SJCRH30 (cell line): ENCODE measurements around the gene NCR3LG1. TPM values are rescaled to one million over a fixed set of nuclear protein-coding genes. Genes with fewer than 3 reads are reported as not detected.
A peak's percentile ranks its signal among the peaks of the same experiment; 100 is the strongest.

Source experiments
- DNase-seq, 2 experiments: peaks; one replicate each; pipeline ENCODE4 v3.0.0-alpha.2; 2015 to 2020
- H3K27ac ChIP-seq: fragments of 250-450 bp; sonication (Bioruptor Pico); 2 replicates; pipeline ENCODE4 v1.5.1; 2020; ENCODE audit warnings: mild to moderate bottlenecking, moderate library complexity
- H3K27me3 ChIP-seq: fragments of 250-450 bp; sonication (Bioruptor Pico); 2 replicates; pipeline ENCODE4 v1.5.1; 2020; ENCODE audit warnings: mild to moderate bottlenecking, moderate library complexity
- H3K36me3 ChIP-seq: fragments of 250-450 bp; sonication (Bioruptor Pico); 2 replicates; pipeline ENCODE4 v1.5.1; 2020; ENCODE audit warnings: mild to moderate bottlenecking, moderate library complexity
- H3K4me1 ChIP-seq: fragments of 250-450 bp; sonication (Bioruptor Pico); 2 replicates; pipeline ENCODE4 v1.5.1; 2020; ENCODE audit warnings: mild to moderate bottlenecking, moderate library complexity
- H3K4me3 ChIP-seq: fragments of 250-450 bp; sonication (Bioruptor Pico); 2 replicates; pipeline ENCODE4 v1.5.1; 2020; ENCODE audit warnings: mild to moderate bottlenecking, moderate library complexity
- H3K9me3 ChIP-seq: fragments of 250-450 bp; sonication (Bioruptor Pico); replicated peaks from 2 replicates; pipeline ENCODE4 v1.5.1; 2020; ENCODE audit warnings: mild to moderate bottlenecking, moderate library complexity
- total RNA-seq: library from RNA; depleted of rRNA; stranded (reverse); fragments of >200 nt; shearing (Covaris generic); gene quantifications from 2 replicates; pipeline ENCODE4 v1.2.3, GENCODE V29; 2014

The NCR3LG1 gene
- total RNA-seq, 1 experiment from 2014 or later: 8.1 TPM

DNA sequence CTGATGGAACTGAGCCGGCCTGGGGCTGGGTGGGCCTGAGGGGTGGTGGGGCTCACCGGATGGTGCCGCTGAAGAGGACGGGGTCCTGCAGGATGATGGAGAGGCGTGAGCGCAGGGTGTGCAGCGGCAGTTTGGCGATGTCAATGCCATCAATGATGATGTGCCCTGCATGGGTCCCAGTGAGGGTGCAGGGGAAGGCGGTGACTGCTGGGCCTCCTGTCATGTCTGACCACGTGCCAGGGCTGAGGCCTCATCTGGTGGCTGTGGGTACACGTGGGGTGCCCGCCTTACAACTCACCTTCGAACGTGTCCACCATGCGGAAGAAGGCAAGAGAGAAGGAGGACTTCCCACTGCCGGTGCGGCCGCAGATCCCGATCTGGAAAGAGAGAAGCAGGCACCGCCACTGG, 44.0 kb downstream of the NCR3LG1 start:
- Histone ChIP-seq H3K9me3 (no peaks in the 10 kb centered on the region), H3K4me3 (no peak overlapping the region), H3K4me1 (no peaks in the 10 kb centered on the region), H3K36me3 (no peaks in the 10 kb centered on the region), H3K27ac (no peak overlapping the region), H3K27me3 (no peaks in the 10 kb centered on the region)
- no peak for DNase-seq

DNA sequence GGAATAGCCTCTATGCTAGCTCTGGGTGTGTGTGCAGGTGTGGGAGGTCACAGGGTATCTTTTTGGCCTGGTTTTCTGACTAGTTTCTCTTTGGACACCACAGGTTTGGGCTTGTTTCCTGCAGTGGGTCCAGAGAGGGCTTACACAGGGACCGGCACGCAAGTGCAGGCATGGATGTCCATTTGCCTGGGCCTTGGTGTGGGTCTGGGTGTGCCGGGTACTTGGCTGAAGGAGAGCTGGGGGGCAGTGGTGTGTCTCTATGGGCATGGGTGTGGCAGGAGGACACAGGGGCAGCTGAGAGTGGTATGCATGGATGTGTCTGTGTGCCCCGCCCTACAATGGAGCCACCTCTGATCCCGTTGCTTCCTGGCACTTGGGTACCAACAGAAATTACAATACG, 44.4 kb downstream of the NCR3LG1 start:
- H3K4me3 ChIP-seq: no peak overlapping the region
- no peak for DNase-seq

DNA sequence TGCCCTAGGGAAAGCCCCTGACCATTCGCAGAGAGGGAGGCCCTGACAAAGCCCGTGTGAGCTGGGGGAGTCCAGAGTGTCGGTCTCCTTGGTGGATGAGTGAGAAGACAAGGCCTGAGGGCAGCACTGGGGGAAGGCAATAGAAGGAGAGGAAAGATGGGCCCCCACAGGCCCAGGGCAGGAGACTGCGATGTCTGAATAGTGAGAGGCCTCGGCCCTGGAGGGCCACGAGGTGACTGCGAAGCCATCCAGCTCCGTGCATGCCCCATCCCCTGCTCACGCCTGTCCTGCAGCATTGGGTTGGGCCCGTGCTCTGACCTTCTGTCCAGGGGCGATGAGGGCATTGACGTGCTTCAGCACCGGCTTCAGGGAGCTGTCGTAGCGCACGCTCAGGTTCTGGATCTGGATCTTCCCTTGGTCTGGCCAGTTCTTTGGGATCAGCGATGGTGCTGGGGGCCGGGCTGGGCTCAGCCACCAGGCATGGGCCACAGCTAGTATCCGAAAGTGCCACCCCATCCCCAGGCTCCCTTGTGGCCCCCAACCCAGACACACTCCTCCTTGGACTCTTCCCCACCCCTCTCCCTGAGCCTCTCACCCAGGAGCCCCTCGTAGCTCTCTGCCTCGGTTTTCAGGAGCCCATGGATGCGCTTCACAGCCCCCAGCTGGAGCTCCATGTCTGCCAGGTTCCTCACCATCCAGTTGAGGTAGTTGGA, 45.2 kb downstream of the NCR3LG1 start:
- DNase-seq: no peak
- H3K4me1 ChIP-seq: no peaks in the 10 kb centered on the region
- no peaks in the 10 kb centered on the region for H3K27me3 ChIP-seq
- no peak overlapping the region for H3K4me3 ChIP-seq
- no peaks in the 10 kb centered on the region for H3K36me3 ChIP-seq
- H3K27ac ChIP-seq: no peak overlapping the region
- H3K9me3 ChIP-seq: no peaks in the 10 kb centered on the region

More for the DNA sequence above, 44.4 kb downstream of the NCR3LG1 start:
- Histone ChIP-seq H3K27ac (no peak overlapping the region), H3K27me3 (no peaks in the 10 kb centered on the region), H3K36me3 (no peaks in the 10 kb centered on the region), H3K9me3 (no peaks in the 10 kb centered on the region), H3K4me1 (no peaks in the 10 kb centered on the region)

DNA sequence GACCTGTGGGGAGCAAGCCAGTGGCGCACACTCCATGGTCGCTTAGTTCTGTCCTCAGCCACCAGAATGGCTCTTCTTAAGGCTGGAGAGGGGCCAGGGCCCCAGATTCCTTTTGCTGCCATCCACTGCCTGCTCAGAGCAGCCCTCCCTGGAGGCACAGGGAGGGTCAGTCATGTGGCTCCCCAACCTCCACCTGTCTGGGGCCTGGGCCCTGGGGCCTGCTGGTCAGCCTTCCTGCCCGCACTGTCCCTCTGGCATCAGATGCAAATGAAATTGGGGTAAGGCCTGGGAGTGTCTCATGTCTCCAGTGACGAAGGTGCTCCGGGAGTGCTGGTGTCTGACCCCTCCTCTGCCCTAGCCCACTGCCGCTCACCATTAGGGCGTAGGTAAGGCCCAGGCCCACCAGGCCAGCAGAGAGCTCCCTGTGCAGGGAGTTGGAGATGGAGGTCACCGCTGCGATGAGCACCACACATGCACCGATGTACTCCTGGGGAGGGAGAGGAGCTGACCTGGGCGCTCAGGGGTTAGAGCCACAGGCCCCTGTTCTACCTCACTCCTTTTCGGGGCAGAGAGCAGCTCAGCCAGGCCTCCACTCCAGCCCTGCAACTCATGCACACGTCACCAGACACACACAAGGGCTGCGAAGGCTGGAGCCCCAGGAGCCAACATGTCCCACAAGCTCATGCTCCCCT, 45.9 kb downstream of the NCR3LG1 start:
- Histone ChIP-seq H3K27ac (no peak overlapping the region), H3K4me3 (no peak overlapping the region), H3K9me3 (no peaks in the 10 kb centered on the region), H3K27me3 (no peaks in the 10 kb centered on the region), H3K4me1 (no peaks in the 10 kb centered on the region), H3K36me3 (no peaks in the 10 kb centered on the region)
- no peak for DNase-seq

DNA sequence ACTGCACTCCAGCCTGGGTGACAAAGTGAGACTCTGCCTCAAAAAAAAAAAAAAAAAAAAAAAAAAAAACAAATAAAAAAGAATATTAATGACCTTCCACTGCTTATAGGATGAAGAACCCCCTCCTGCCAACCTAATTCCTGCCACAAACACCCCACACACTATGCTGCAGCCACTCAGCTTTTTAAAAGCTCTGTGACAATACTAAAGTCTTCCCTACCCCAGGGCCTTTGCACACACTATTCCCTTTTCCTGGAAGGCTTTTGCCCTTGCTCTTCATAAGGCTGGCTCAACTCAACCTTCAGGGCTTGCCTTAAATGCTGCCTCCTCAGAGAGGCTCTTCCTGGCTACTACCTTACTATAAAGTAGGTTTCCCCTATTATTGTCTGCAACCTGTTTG, 47.6 kb downstream of the NCR3LG1 start:
- Histone ChIP-seq H3K36me3 (no peaks in the 10 kb centered on the region), H3K27me3 (no peaks in the 10 kb centered on the region), H3K27ac (no peak overlapping the region), H3K9me3 (no peaks in the 10 kb centered on the region), H3K4me3 (no peak overlapping the region), H3K4me1 (peaks cover 7% of the 10 kb centered on the region)
- DNase-seq: no peak

DNA sequence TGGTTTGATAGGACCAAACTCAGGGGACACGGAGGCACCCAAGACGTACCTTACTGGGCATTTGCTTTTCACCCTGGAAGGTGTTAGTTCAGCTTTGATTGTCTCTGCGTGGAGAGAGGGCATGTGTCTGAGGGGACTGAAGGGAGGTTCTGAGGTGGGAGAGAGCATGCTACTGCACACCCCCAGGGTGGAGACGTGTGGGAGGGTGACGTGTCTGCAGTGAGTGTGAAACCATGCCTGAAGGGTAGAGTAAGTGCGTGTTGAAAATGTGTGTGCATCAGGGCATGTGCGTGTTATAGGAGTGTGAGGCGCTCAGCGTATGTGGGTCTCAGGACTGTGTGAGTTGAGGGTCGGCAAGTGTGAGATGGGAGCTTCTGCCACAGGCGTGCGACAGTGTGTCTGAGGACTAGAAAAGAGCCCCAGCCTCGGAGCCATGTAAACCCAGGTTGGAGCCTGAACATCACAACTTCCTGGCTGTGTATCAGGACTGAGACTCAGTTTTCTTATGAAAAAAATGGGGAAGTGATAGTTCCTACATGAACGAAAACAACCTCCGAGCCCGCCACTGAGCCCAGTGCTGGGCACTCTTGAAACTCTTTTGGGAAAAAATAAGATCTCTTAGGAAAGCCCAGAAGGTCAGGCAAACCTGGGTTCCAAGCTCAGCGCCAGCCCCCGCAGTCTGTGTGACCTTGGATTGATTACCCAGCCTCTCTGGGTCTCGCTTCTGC, 48.6 kb downstream of the NCR3LG1 start:
- Histone ChIP-seq H3K9me3 (no peaks in the 10 kb centered on the region), H3K27me3 (no peaks in the 10 kb centered on the region), H3K4me1 (peaks cover 14% of the 10 kb centered on the region), H3K27ac (no peak overlapping the region), H3K36me3 (no peaks in the 10 kb centered on the region), H3K4me3 (no peak overlapping the region)
- DNase-seq: no peak

DNA sequence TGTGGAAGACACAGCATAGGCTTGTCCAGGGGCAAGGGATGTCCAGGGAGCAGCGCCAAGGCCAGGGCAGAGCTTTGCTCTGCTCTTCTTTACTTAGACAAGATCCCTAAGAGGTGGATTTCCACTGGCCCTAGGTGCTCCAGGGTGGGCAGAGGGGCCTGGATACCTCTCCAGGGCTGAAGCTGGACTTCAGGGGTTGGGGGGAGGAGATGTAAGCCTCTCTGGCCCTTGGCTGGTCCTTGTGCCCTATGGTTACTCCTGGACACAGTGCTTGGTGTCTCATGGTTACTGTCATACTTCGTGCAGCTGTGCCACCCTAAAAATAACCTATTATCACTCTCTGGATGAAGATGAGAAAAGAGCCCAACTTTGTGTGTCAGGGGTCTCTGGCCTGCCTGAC, 49.7 kb downstream of the NCR3LG1 start:
- Histone ChIP-seq H3K36me3 (no peaks in the 10 kb centered on the region), H3K27ac (no peak overlapping the region), H3K9me3 (no peaks in the 10 kb centered on the region), H3K4me3 (no peak overlapping the region), H3K4me1 (peaks cover 21% of the 10 kb centered on the region), H3K27me3 (no peaks in the 10 kb centered on the region)
- no peak for DNase-seq

DNA sequence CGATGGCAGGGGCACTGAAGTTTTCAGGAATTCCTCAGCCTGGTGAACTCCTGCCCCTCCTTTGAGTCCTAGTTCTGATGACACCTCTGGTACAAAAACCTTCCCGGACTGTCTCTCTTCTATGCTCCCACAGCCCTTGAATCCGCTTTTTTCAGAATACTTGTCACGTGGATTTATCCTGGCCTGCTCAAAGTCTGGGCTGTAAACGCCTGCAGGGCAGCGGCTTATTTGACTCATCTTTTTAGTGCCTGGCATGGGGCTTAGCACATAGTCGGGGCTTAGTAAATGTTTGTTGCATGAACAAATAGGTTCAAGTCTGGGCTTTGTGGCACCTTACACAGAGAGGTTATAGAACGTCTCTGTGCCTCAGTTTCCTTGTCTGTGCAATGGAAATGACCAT, 50.2 kb downstream of the NCR3LG1 start:
- Histone ChIP-seq H3K27me3 (no peaks in the 10 kb centered on the region), H3K9me3 (no peaks in the 10 kb centered on the region), H3K27ac (no peak overlapping the region), H3K4me3 (no peak overlapping the region), H3K36me3 (no peaks in the 10 kb centered on the region), H3K4me1 (peaks cover 21% of the 10 kb centered on the region)
- DNase-seq: no peak

DNA sequence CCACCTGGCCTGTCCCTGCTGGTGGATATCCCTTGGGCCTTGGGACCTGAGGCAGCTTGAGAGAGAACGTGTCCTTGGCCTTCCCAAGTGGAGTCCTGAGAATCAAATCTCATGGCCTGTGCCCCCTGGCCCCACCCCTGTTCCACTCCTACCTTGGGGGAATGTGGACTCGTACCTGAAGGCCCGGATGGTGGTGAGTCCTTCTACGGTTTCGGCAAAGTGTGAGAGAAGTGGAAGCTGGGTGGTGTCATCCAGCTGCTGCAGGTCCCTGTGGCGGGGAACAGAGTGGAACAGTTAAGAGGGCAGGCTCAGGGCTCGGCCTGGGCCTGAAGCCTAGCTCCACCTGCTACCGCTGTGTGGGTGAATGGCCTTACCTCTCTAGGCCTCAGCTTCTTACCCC, 50.9 kb downstream of the NCR3LG1 start:
- Histone ChIP-seq H3K27me3 (no peaks in the 10 kb centered on the region), H3K27ac (no peak overlapping the region), H3K36me3 (no peaks in the 10 kb centered on the region), H3K4me3 (no peak overlapping the region), H3K9me3 (no peaks in the 10 kb centered on the region), H3K4me1 (peaks cover 21% of the 10 kb centered on the region)
- no peak for DNase-seq

DNA sequence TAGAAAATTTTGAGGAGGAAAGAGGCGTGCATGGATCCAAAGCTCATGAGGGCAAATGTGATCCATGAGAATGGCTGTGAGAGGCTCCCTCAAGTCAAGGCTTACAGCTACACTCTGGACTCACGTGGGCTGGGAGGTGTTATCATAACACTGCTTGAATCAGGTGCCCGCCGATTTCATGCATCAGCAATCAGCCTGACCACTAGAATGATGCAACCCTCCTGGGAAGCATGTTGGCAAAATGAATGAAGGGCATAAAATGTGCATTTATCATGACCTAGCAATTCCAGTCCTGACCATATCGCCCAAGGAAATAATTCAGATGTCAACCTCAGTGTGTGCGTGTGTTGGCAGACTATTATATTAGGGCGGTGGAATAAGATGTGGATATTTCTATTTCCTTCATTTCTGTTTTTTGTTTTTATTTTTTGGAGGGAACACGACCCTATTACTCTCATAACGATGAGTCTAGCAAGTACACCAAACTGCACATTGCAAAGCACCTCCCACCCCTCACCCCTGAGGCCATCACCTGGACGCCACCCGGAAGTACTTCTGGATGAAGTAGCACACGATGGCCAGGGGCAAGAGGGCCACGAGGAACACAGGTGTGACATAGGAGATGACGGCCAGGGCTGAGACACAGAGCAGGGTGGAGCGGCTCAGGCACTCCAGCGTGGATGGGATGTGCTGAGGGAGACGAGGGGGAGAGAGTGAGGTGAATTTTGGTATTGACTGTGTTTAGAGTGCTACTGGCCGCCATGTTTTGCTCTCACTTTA, 52.6 kb downstream of the NCR3LG1 start:
- Histone ChIP-seq H3K9me3 (no peaks in the 10 kb centered on the region), H3K36me3 (no peaks in the 10 kb centered on the region), H3K4me1 (peaks cover 21% of the 10 kb centered on the region), H3K4me3 (no peak overlapping the region), H3K27ac (no peak overlapping the region), H3K27me3 (no peaks in the 10 kb centered on the region)
- DNase-seq: peak; percentile 40 to 42

DNA sequence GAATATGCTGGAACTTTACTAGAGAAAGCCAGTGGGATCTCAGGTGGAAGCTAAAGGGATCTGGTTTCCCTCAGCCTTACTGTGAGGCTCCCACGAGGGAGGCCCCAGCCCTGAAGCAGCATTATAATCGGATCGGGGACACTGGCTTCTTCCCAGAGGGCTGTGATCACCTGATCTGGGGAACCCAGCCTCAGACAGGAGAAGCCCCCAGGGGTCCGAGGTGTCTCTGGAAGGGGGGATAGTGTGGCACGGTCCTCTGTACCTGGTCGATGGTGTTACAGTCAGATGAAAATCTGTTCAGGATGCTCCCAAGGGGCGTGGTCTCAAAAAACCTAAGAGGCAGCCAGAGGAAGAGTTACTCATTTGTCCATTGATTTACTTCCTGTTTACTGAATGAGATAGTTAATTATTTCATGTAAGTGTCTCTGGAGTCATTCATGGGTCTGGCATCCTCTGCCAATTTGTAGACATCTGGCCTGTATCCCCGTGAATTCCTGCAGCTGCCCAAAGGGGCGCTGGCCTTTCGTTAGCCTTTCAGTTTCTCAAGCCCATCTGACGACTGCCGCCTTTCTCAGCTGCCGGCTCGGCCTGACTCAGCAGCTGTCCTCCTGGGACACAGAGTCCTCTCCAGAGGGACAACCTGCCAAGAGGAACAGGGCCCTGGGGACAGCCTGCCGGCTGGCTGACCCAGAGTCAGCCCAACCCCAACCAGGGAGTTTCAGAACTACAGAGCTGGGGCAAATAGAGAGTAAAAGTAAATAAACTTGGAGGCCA, 53.8 kb downstream of the NCR3LG1 start:
- Histone ChIP-seq H3K27me3 (no peaks in the 10 kb centered on the region), H3K4me3 (no peak overlapping the region), H3K4me1 (peaks cover 21% of the 10 kb centered on the region), H3K27ac (no peak overlapping the region), H3K9me3 (no peaks in the 10 kb centered on the region), H3K36me3 (no peaks in the 10 kb centered on the region)
- peak; percentile 80 to 86 for DNase-seq

DNA sequence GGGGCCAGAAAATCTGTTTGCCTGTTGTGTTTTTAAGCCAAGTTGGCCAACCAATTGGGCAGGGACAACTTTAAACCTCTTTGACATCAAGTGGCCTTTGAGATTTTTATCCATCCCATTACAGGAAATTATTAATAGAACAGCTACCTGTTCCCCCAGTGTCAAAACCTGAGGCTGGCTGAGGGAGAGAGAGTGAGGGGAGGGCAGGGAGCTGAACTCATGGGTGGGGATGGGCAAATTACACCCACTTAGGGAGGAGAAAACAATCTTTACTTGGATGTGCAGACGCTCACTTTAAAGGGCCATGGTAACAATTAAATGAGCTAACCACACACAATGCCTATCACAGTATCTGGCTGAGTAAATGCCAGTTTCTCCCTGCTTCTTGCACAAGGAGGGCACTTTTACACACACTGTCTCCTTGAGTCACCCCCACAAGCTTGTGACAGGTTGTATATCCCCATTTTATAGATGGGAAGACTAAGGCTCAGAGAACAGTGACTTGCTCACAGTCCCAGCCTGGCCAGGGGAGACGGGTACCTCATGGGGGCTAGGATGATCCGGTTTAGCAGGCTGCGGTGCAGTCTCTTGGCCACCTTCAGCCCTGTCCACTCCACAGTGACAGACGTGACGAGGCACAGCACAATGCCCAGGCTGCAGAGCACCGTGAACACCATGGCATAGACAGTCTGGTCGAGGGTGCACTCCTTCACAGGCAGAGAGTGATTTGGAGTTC, 54.6 kb downstream of the NCR3LG1 start:
- Histone ChIP-seq H3K4me1 (peaks cover 21% of the 10 kb centered on the region), H3K27me3 (no peaks in the 10 kb centered on the region), H3K27ac (no peak overlapping the region), H3K4me3 (no peak overlapping the region), H3K9me3 (no peaks in the 10 kb centered on the region), H3K36me3 (no peaks in the 10 kb centered on the region)
- no peak for DNase-seq

DNA sequence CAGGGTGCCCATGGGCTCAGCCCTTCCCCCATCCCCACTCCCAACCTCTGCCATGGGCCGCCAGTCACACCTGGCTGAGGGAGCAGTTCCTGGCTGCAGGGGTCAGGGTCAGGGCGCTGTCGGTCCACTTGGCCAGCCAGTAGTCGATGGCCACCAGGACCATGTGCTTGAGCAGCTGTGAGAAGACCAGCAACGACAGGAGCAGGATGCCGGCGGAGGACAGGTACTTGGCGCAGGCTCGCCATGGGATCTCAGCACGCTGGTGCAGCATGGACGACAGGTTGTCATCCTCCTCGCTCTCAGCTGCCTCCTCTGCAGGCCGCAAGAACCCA, 55.2 kb downstream of the NCR3LG1 start:
- H3K36me3 ChIP-seq: no peaks in the 10 kb centered on the region
- DNase-seq: no peak
- no peak overlapping the region for H3K27ac ChIP-seq
- no peak overlapping the region for H3K4me3 ChIP-seq
- no peaks in the 10 kb centered on the region for H3K9me3 ChIP-seq
- no peaks in the 10 kb centered on the region for H3K27me3 ChIP-seq
- peaks cover 21% of the 10 kb centered on the region for H3K4me1 ChIP-seq

DNA sequence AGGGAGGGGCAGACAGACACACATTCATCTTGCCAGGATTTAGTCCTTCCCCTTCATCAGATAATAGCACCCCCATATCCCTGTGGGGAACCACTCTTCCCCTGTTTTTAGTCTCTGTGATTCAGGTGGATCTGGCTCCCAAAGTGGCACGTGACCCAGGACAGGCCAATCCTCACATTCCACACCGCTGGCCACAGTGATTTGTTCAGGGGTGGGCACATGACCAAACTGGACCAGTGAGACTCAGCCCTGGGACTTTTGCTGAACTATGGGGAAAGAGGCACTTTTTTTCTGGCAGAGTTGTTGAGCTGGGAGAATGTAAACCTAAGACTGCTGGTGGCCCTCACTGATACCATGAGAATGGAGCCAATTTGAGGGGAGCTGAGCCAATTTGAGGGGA, 56.0 kb downstream of the NCR3LG1 start:
- no peak overlapping the region for H3K4me3 ChIP-seq
- DNase-seq: peak in 1 of 2 experiments; percentile 32
- no peak overlapping the region for H3K27ac ChIP-seq
- H3K4me1 ChIP-seq: peaks cover 21% of the 10 kb centered on the region
- H3K27me3 ChIP-seq: no peaks in the 10 kb centered on the region
- H3K36me3 ChIP-seq: no peaks in the 10 kb centered on the region
- H3K9me3 ChIP-seq: no peaks in the 10 kb centered on the region
